GM12892 (cell line): Measurements from ENCODE around the gene MYCBP.

ENCODE experiments used
- POLR2A ChIP-seq: IDR thresholded peaks from 2 replicates; pipeline ENCODE4 v1.6.1; 2011; ENCODE audit warnings: low read depth, low read length, control low read depth
- POLR2AphosphoS5 ChIP-seq: IDR thresholded peaks from 2 replicates; pipeline ENCODE4 v1.6.1; 2011; ENCODE audit warnings: low read depth, low read length, control low read depth

DNA sequence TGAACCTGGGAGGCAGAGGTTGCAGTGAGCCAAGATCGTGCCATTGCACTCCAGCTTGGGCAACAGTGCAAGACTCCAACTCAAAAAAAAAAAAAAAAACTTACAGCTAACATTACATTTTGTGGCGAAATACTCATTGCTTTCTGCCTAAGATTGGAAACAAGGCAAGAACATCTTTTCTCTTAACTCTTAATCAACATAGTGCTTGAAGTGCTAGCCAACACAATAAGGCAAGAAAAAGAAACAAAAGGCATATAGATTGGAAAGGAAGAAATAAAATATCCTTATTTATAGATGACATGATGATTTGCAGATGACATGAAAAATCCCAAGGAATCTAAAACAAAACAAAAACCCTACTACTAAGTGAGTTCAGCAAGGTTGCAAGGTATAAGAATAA, 32.8 kb upstream of the MYCBP start:
- TF ChIP-seq POLR2AphosphoS5 (no peak), POLR2A (no peak)
